NCI-H345 (cell line): ENCODE results near the gene C2orf68.
"Not testable (repeated sequence)": the region's sequence is repeated elsewhere in the genome, so short reads cannot be mapped to it uniquely, and the experiment has no call there.

ENCODE experiments used
- DNase-seq: peaks from one replicate; lab custom pipeline; 2025; lab: John Stamatoyannopoulos, UW

Gene C2orf68

DNA sequence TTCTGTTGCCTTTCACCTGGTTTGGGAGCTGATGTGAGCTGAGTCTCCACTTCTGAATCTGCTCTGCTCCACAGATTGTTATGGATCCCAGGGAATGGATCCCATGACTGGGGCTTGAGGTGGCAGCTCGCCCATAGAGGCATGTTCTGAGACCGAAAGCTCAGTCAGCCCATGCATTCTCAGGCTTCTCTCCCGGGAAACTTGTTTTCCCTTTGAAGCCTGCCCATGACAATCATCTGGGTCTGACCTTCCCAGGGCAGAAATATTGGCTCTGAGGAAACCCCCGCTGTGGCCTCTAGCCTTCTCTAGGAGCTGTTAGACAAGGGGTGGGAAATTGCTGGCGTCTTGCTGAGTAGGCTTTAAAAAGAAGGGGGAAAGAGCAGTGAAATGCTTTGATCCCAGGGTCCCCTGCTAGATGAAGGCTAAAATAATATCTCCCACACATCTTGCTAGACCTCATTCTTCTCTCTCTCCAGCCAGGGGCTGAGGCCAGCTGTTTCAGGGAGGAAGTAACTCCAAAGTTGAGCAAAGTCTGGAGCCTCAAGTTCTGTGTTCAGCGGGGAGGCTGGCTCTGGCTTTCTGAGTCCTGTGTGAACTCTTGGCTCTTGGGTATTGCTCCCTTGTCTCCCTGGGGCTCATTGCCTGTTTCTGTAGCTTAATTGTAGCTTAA, 32.5 kb downstream of the C2orf68 start:
- no peak for DNase-seq

DNA sequence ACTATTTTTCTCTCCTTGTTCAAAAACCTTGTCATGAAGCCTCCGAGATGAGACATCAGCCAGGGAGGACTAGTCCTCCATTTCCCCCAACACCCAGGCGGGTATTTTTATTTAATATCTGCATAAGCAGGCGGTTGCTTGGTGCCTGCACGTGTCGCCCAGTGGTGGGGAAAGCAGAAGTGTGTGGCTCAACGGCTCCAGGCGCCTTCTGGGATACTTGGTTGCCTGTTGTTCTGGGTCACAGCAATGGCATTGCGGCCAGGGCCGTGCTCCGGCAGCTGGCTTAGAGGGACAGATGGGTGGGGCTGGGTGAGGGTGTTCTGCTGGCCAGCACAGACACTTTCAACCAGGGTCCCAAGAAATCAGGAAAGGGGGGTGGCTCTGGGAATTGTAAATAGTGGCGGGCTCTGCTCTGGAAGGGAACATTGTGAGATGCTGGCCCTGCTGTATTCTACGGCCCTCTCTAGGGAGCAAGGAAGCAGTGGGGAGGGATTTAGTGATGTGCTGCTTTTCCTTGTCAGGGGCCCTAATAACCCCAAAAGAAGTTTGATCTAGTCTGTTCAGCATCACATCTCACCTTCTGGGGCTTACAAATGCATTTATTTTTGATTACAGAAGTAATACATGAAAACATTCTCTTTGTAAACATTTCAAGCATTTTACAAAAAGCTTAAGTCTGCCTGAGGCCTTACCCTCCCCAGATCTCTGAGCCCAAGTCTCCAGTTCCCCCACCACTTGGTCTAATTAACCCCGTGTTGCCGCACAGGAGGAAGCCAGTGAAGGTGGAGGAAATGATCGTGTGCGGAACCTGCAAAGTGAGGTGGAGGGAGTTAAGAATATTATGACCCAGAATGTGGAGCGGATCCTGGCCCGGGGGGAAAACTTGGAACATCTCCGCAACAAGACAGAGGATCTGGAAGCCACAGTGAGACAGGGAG, 33.4 kb downstream of the C2orf68 start:
- DNase-seq: no peak

DNA sequence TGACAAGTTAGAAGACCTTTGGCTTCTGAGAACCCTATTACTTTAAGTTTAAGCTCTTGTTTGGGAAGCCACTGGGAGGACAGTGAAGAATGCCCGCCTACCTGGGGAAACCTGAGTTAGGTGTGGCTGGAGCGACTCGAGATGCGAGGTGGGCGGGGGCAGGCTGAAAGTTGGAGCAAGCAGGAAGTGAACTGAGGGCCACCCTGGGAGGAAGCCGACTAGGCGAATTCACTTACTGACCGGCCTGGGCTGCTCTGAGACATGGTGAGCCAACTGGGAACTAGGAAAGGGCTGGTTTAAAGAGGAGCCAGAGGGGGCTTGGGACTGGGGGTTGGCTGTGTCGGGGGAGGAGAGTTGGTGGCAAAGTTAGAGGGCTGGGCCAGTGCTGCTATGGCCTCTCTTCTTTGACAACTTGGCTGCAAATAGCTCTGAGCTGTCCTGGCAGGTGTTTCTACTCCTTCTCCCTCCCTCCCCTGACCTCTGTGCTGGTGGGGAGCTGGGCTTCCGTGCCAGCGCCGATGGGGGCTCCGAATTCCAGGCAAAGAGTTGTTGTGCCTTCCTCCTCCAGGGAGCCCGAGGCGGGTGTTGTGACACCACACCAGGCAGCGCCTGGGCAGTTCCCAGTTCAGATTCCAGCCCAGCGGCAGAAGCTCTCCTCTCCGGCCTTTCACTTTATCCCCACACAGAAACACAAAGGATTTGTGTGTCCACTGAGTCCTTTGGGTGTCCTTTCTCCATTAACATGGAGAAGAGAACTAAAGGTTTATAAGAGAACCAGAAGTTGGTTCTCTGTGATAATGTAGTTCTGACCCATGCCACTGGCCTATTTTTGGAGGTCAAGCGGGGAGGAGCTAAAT, 34.3 kb downstream of the C2orf68 start, which contains the start of gene VAMP8:
Gene VAMP8, plus strand, starts transcription at position 201 of the 857 bp plus-strand sequence. Its CDS starts 61 bp downstream, at position 262.
- DNase-seq: no peak

DNA sequence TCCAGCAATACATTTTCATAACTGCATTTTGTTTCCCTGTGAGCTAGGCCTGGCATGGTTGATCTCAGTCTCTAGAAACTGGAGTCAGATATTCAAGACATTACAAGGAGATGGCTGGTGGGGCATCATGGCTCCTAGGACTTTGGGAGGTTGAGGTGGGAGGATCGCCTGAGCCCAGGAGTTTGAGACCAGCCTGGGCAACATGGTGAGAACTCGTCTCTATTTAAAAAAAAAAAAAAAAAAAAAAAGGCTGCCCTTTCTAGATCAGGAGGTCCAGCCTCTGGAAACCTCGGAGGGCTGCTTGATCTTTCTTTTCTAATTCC, 34.8 kb downstream of the C2orf68 start:
- no peak for DNase-seq

DNA sequence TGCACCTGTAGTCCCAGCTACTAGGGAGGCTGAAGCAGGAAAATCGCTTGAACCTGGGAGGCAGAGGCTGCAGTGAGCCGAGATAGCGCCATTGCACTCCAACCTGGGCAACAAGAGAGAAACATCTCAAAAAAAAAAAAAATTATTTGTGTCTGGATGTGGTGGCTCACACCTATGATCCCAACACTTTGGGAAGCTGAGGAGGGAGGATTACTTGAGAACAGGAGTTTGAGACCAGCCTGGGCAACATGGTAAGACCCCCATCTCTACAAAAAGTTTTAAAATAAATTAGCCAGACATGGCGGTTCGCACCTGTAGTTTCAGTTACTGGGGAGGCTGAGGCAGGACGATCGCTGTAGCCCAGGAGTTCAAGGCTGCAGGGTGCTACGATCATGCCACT, 36.1 kb downstream of the C2orf68 start:
- no peak for DNase-seq

DNA sequence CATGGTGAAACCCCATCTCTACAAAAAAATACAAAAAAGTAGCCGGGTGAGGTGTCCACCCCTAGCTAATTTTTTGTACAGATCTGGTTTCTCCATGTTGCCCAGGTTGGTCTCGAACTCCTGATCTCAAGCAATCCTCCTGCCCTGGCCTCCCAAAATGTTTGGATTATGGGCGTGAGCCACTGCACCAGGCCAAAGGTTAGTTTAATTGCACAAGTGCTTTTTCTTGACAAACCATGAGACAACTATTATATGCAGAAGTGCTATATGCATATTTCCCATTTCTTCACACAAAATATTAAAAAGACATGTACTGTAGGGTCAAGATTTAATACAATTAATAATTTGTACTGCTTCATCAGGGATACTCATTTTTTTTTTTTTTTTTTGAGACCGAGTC, 45.6 kb downstream of the C2orf68 start:
- no peak for DNase-seq

DNA sequence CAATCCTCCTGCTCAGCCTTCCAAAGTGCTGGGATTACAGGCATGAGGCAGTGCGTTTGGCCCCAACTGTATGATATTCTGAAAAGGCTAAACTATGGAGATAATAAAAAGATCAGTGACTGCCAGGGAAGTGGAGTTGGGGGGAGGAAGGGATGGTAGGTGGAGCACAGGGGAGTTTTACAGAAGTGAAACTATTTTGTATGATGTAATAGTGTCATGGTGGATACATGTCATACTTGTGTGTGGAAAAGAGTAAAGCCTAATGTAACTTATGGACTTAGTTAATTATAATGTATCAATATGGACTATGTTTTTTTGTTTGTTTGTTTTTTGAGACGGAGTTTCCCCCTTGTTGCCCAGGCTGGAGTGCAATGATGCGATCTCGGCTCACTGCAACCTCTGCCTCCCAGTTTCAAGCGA, 47.7 kb downstream of the C2orf68 start:
- DNase-seq: no peak

DNA sequence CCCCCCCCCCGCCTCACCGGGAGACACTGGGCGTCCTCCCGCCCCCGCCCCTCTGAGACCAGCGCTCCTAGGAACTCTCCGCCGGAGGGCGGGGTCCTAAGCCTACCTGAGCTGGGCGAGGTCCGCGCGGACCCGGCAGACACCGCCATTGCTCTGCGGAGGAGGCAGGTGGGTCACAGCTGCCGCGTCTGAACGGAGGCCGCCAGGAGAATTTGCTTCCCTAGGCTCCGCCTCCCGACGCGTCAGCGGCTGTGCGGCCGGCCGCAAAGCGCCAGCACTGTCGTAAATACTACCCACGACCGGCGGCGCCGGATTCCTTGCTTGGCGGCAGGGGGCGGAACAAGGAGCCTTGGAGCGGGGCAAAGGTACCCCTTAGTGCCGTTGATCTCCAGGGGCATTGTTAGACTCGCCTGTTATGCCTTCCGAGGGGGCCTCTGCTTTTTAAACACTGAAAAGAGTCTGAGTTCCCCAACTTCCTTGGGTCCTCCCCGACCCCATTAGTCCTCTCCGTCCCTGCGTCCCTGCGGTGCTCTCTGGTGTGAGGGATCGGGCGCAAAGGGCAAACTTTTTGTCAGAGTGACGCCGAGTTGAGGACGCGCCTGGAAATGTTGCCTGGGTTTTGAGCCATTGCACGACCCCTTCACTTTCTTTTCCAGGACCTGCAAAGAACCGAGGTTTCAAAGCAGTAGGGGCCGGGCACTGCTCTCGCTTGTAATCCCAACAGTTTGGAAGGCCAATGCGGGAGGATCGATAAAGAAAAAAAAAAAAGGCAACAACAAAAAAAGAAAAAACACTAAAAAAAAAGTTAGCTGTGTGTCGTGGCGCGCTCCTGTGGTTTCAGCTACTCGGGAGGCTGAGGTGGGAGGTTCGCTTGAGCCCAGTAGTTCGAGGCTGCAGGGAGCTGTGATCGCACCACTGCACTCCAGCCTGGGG, 50.3 kb downstream of the C2orf68 start, which contains the start of gene GGCX:
Gene GGCX, minus strand, starts transcription at position 214 of the 933 bp plus-strand sequence. Its CDS starts 65 bp downstream, at position 149.
- peak; percentile 96 for DNase-seq

DNA sequence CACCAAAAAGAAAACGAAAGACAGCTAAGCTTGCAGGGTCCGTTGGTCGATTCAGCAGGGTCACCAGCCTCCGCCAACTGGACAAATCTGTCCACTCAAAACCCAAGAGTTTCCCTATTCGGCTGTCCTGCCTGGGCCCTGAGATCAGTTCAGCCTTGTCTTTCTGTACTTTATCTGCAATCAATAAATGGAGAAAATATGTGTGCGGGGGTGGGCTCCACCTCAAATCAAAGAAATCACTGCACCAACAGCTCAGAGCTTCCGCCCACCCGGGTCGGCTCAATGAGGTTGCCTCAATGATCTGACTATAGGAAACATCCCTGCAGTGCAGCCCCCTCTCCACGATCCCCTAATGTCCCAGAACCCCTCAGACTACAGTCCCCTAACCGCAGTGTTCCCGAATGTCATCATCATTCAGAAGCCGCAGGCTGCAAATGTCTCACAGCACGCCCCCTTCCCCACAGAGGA, 51.0 kb downstream of the C2orf68 start:
- DNase-seq: no peak

DNA sequence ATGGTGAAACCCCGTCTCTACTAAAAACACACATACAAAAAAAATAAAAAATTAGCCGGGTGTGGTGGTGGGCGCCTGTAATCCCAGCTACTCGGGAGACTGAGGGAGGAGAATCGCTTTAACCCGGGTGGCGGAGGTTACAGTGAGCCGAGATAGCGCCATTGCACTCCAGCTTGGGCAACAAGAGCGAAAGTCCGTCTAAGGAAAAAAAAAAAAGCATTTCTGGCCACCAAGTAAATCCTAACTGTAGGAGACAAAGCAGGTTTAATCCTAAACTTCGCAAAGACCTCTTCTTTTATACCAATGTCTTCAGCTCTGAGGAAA, 51.5 kb downstream of the C2orf68 start:
- DNase-seq: not testable (repeated sequence)

DNA sequence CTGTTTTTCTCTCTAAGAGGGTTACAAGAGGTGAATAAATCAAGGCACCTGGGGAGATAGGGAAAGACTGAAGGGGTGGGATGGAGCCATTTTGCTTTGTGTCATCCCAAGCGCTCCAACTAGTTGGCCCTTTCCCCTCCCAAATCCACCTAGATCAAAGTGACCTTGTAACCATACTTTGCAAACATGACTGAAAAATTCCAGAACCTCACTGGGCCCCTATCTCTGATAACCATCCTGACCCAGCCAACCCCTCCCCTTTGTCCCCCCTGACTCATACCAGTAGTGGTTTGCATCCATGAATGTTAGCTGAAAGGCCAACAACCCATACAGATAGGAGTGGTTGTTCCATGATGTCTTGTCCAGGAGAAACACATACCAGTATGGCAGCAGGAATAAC, 53.7 kb downstream of the C2orf68 start:
- no peak for DNase-seq

DNA sequence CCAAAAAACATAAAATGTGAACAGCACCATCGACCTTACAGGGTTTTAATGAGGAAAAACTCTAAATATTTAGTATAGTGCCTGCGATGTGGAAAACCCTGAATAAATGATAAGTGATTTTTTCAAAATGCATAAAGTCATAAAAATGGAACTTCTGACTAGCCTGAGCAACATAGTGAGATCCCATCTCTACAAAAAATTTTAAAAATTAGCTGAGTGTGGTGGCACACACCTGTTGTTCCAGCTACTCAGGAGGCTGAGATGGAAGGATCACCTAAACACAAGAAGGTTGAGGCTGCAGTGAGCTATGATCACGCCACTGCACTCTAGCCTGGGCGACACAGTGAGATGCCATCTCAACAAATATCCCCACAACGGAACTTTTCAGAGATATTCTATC, 54.7 kb downstream of the C2orf68 start:
- DNase-seq: no peak
